DMS 273 treated with DMSO at 0.1 percent for 48 hours (cell line): ENCODE measurements around the gene RPS2.
"Not testable (repeated sequence)": the region's sequence is repeated elsewhere in the genome, so short reads cannot be mapped to it uniquely, and the experiment has no call there.

Experiments used
- DNase-seq: peaks from one replicate; lab custom pipeline; 2025; lab: John Stamatoyannopoulos, UW

RPS2 gene

GRCh38 chr16:1962161-1963153, 2.2 kb downstream of the RPS2 start:
- not testable (repeated sequence) for DNase-seq

- DNase-seq: peak; percentile 70
Observed at GRCh38 chr16:1961651-1962067, 3.0 kb downstream of the RPS2 start.

- DNase-seq: peak; percentile 95
Observed at GRCh38 chr16:1960665-1961630, 3.7 kb downstream of the RPS2 start.

GRCh38 chr16:1959269-1960039, 5.2 kb downstream of the RPS2 start, which contains the start of gene NDUFB10:
TSS of gene NDUFB10 (plus strand) at chr16:1959538. CDS start at chr16:1959625, 87 bp downstream.
- DNase-seq: peak; percentile 57

GRCh38 chr16:1958715-1959268, 5.8 kb downstream of the RPS2 start:
- DNase-seq: no peak

GRCh38 chr16:1958143-1958491, 6.5 kb downstream of the RPS2 start:
- DNase-seq: not testable (repeated sequence)

GRCh38 chr16:1957434-1958142, 7.0 kb downstream of the RPS2 start:
- not testable (repeated sequence) for DNase-seq

GRCh38 chr16:1953734-1954133, 10.9 kb downstream of the RPS2 start:
- DNase-seq: no peak

GRCh38 chr16:1950559-1950958, 14.1 kb downstream of the RPS2 start:
- DNase-seq: no peak

GRCh38 chr16:1950047-1950446, 14.6 kb downstream of the RPS2 start:
- DNase-seq: no peak

GRCh38 chr16:1949507-1949906, 15.1 kb downstream of the RPS2 start:
- no peak for DNase-seq

GRCh38 chr16:1947369-1947670, 17.3 kb downstream of the RPS2 start:
- DNase-seq: no peak

GRCh38 chr16:1946495-1947368, 17.9 kb downstream of the RPS2 start:
- DNase-seq: no peak

GRCh38 chr16:1945559-1946391, 18.9 kb downstream of the RPS2 start:
- DNase-seq: no peak

GRCh38 chr16:1944612-1945199, 19.9 kb downstream of the RPS2 start:
- DNase-seq: no peak

- peak; percentile 94 for DNase-seq
Observed at GRCh38 chr16:1942810-1943726, 21.6 kb downstream of the RPS2 start, which contains the start of gene MSRB1. TSS of gene MSRB1 (minus strand) at chr16:1943199. CDS start at chr16:1943156, 43 bp downstream.
